IMR-90 (cell line): ENCODE measurements around the gene BRI3BP. TPM values are rescaled to one million over a fixed set of nuclear protein-coding genes. Genes with fewer than 3 reads are reported as not detected.

Experiments used
- ATAC-seq: fragments of 200-7000 bp; cut with Tn5 transposase; 2 replicates; pipeline ENCODE4 v1.9.1; 2020; ENCODE audit warnings: low read depth, mild to moderate bottlenecking, moderate library complexity
- BruUV-seq: library from RNA; stranded (reverse); fragments of 400-500 nt; replicated peaks from 2 replicates; lab custom pipeline; 2021; lab: Mats Ljungman, UMichigan
- CTCF ChIA-PET: fragments of 300-600 bp; formaldehyde crosslinking; extraction: SDS; loops from one replicate; lab custom pipeline; 2021; ENCODE audit warnings: antibody characterized with exemption; lab: Yijun Ruan, JAX
- POLR2A ChIA-PET: fragments of 300-600 bp; sonication (Branson Sonifier 250); formaldehyde crosslinking; loops from one replicate; lab custom pipeline; 2022; ENCODE audit warnings: antibody characterized with exemption; ENCODE audit not compliant: unreplicated experiment; lab: Charles Lee
- DNase-seq: peaks from one replicate; pipeline ENCODE4 v3.0.0; 2013
- H2AFZ ChIP-seq: replicated peaks from 2 replicates; pipeline ENCODE3; 2013; ENCODE audit warnings: low read length, mild to moderate bottlenecking; ENCODE audit not compliant: poor library complexity
- H2AK5ac ChIP-seq: 2 replicates; pipeline ENCODE4 v1.6.1; 2013; ENCODE audit warnings: low read depth, low read length, inconsistent platforms
- H2AK9ac ChIP-seq: replicated peaks from 2 replicates; pipeline ENCODE3; 2013; ENCODE audit warnings: mild to moderate bottlenecking, low read depth, low read length, moderate library complexity; ENCODE audit not compliant: poor library complexity
- H2BK120ac ChIP-seq: 2 replicates; pipeline ENCODE4 v1.6.1; 2013; ENCODE audit warnings: low read depth, low read length, inconsistent platforms
- H2BK15ac ChIP-seq: 3 replicates; pipeline ENCODE4 v1.6.1; 2013; ENCODE audit warnings: low read depth, low read length, inconsistent platforms
- H2BK20ac ChIP-seq: 2 replicates; pipeline ENCODE4 v1.6.1; 2013; ENCODE audit warnings: low read depth, mild to moderate bottlenecking, inconsistent platforms, low read length, moderate library complexity
- H2BK5ac ChIP-seq: 2 replicates; pipeline ENCODE4 v1.6.1; 2013; ENCODE audit warnings: mild to moderate bottlenecking, low read depth, low read length, inconsistent platforms; ENCODE audit not compliant: poor library complexity, severe bottlenecking
- H3K14ac ChIP-seq: replicated peaks from 2 replicates; pipeline ENCODE4 v1.6.1; 2013; ENCODE audit warnings: low read depth, low read length, inconsistent platforms
- H3K18ac ChIP-seq: 2 replicates; pipeline ENCODE4 v1.6.1; 2013; ENCODE audit warnings: low read depth, low read length, control low read depth
- H3K23ac ChIP-seq: 2 replicates; pipeline ENCODE4 v1.6.1; 2013; ENCODE audit warnings: low read depth, low read length, inconsistent platforms
- H3K27ac ChIP-seq: 2 replicates; pipeline ENCODE4 v1.5.1; 2013; ENCODE audit warnings: mild to moderate bottlenecking, control low read depth, low read length; ENCODE audit not compliant: insufficient read depth
- H3K27me3 ChIP-seq: 2 replicates; pipeline ENCODE4 v1.6.1; 2013; ENCODE audit warnings: low read length; ENCODE audit not compliant: control insufficient read depth, insufficient read depth
- H3K36me3 ChIP-seq: 2 replicates; pipeline ENCODE4 v1.6.1; 2013; ENCODE audit warnings: low read length, mixed read lengths; ENCODE audit not compliant: control insufficient read depth, insufficient read depth
- H3K4ac ChIP-seq: 2 replicates; pipeline ENCODE4 v1.6.1; 2013; ENCODE audit warnings: low read depth, low read length, inconsistent platforms
- H3K4me1 ChIP-seq: 2 replicates; pipeline ENCODE4 v1.6.1; 2013; ENCODE audit warnings: low read length, mixed read lengths; ENCODE audit not compliant: control insufficient read depth, insufficient read depth
- H3K4me2 ChIP-seq: 2 replicates; pipeline ENCODE4 v1.6.1; 2013; ENCODE audit warnings: low read depth, mild to moderate bottlenecking, control low read depth, low read length, moderate library complexity
- H3K4me3 ChIP-seq: 2 replicates; pipeline ENCODE4 v1.5.1; 2013; ENCODE audit warnings: low read depth, mild to moderate bottlenecking, control low read depth, low read length, moderate library complexity; ENCODE audit not compliant: insufficient read depth
- H3K56ac ChIP-seq: 2 replicates; pipeline ENCODE4 v1.6.1; 2013; ENCODE audit warnings: low read length, inconsistent platforms; ENCODE audit not compliant: insufficient read depth; ENCODE audit errors: extremely low read depth
- H3K79me1 ChIP-seq, 2 experiments: 2 replicates each; pipeline ENCODE4 v1.6.1; 2013; ENCODE audit warnings: low read length in 2 of 2, inconsistent platforms in 1 of 2, low read depth in 1 of 2
- H3K9ac ChIP-seq: 2 replicates; pipeline ENCODE4 v1.6.1; 2013; ENCODE audit warnings: low read depth, low read length, control low read depth
- H3K9me1 ChIP-seq: 2 replicates; pipeline ENCODE4 v1.6.1; 2013; ENCODE audit warnings: low read length, inconsistent platforms; ENCODE audit not compliant: insufficient read depth
- H3K9me3 ChIP-seq: 2 replicates; pipeline ENCODE4 v1.6.1; 2013; ENCODE audit warnings: low read length; ENCODE audit not compliant: control insufficient read depth, insufficient read depth
- H4K20me1 ChIP-seq: 2 replicates; pipeline ENCODE4 v1.6.1; 2013; ENCODE audit warnings: low read length, inconsistent platforms; ENCODE audit not compliant: insufficient read depth
- H4K5ac ChIP-seq: 2 replicates; pipeline ENCODE4 v1.6.1; 2013; ENCODE audit warnings: mild to moderate bottlenecking, low read depth, low read length, control low read depth
- H4K8ac ChIP-seq, 2 experiments: 2 replicates each; pipeline ENCODE4 v1.6.1; 2013; ENCODE audit warnings: low read depth in 2 of 2, low read length in 2 of 2, control low read depth in 1 of 2, inconsistent platforms in 1 of 2
- H4K91ac ChIP-seq: 2 replicates; pipeline ENCODE4 v1.6.1; 2013; ENCODE audit warnings: low read depth, low read length, inconsistent platforms; ENCODE audit not compliant: insufficient read depth
- CHD1 ChIP-seq: IDR thresholded peaks from 2 replicates; pipeline ENCODE4 v1.6.1; 2012; ENCODE audit warnings: low read depth, low read length, improper control_type of control experiment
- MAZ ChIP-seq: IDR thresholded peaks from 2 replicates; pipeline ENCODE4 v1.6.1; 2012; ENCODE audit warnings: low read depth, mild to moderate bottlenecking, low read length, improper control_type of control experiment, moderate library complexity, borderline replicate concordance
- WGBS, 2 experiments: methylation state at CpG; one replicate each; pipeline versions ENCODE4 v1.1.5 to v1.1.7; 2013; ENCODE audit warnings: missing lambda C conversion rate in 2 of 2; ENCODE audit not compliant: insufficient read length in 1 of 2; ENCODE audit errors: extremely low coverage in 2 of 2; 5-methylcytosine and 5-hydroxymethylcytosine counted together
- dilution Hi-C: fragments of 300-500 bp; cut with HindIII; formaldehyde crosslinking; loops from one replicate; pipeline ENCODE4 v1.14.3; 2018; ENCODE audit warnings: low sequenced_read_pairs; ENCODE audit not compliant: unreplicated experiment
- in situ Hi-C: fragments of 300-500 bp; cut with MboI; formaldehyde crosslinking; loops from 3 replicates; pipeline ENCODE4 v1.14.3; 2019; ENCODE audit warnings: low sequenced_read_pairs, inconsistent platforms, mixed read lengths
- intact Hi-C: fragments of 100-400 bp; cut with micrococcal nuclease; formaldehyde crosslinking; loops from 2 replicates; pipeline ENCODE4 v1.10.0; 2022
- polyA plus RNA-seq, 3 experiments: library from polyadenylated mRNA; depleted of rRNA; stranded (reverse); fragments of >200 nt; gene quantifications; 2 replicates each; pipeline ENCODE4 v1.2.3, GENCODE V29; 2012; ENCODE audit warnings: low replicate concordance in 1 of 3
- total RNA-seq: library from RNA; depleted of rRNA; stranded (reverse); fragments of >200 nt; gene quantifications from 2 replicates; pipeline ENCODE4 v1.2.3, GENCODE V29; 2012

The BRI3BP gene
- total and polyA plus RNA-seq, 2 of the 4 experiments (the other 2 are of a cell fraction) = 2.5 to 2.8 TPM

DNA sequence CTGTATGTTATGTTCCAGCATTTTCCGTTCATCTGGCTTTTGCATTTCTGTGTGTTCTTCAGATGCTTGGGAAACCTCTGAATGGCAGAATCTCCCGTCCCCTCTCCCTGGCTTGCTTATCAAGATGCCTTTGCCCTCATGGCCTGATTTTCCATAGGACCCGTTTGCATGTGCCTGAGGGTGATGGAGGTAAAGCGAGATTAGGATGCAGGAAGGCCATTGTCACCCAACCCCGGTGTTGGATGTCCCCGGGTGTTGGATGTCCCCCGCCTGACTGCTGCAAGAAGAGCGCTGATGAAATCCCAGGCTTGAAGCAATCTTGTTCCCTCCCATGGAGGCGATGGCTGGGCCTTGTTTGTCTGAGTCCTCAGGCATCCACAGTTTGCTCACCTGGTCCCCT, 9.6 kb downstream of the BRI3BP start:
- Histone ChIP-seq H3K9ac (no peak overlapping the region), H2BK15ac (no peak overlapping the region), H3K23ac (no peak overlapping the region), H4K91ac (no peak overlapping the region), H4K20me1 (no peaks in the 10 kb centered on the region), H3K4me2 (no peak overlapping the region), H3K4me1 (no peaks in the 10 kb centered on the region), H4K5ac (no peak overlapping the region), H2AK5ac (no peak overlapping the region), H3K4ac (no peak overlapping the region), H3K27ac (no peak overlapping the region), H4K8ac (no peak overlapping the region), H2BK20ac (no peak overlapping the region), H2AFZ (no peak overlapping the region), H3K36me3 (no peaks in the 10 kb centered on the region), H3K18ac (no peak overlapping the region), H3K56ac (no peak overlapping the region), H2BK120ac (no peak overlapping the region), H2AK9ac (no peak overlapping the region), H3K14ac (no peak overlapping the region), H2BK5ac (no peak overlapping the region), H3K79me1 (peaks cover 3 to 7% of the 10 kb centered on the region in 2 experiments; a peak in 1 of 4 replicates), H3K9me1 (no peaks in the 10 kb centered on the region), H3K4me3 (no peak overlapping the region), H3K27me3 (no peaks in the 10 kb centered on the region), H3K9me3 (no peaks in the 10 kb centered on the region)
- TF ChIP-seq CHD1 (no peak), MAZ (no peak)
- intact Hi-C loops (no loop called here), dilution Hi-C loops (no loop called here), in situ Hi-C loops (no loop called here)
- CTCF ChIA-PET = no interaction called here
- DNase-seq = no peak
- POLR2A ChIA-PET = no interaction called here
- WGBS, 2 experiments = no CpG with 5 or more reads among the region's 9 CpGs
- BruUV-seq = no TSS peak
- no peak for ATAC-seq
